Lower leg skin (tissue), 4 donors: ENCODE data around the gene CMIP. TPM values are rescaled to one million over a fixed set of nuclear protein-coding genes. Genes with fewer than 3 reads are reported as not detected.

Experiments used
- DNase-seq, 2 donors: peaks; one replicate each; pipeline ENCODE4 v3.0.0-alpha.2; 2019; ENCODE audit warnings: low spot score in 2 of 2
- H3K4me3 ChIP-seq: fragments of 200-600 bp; sonication (generic); 2 replicates; pipeline ENCODE4 v1.5.1; 2017; ENCODE audit warnings: mild to moderate bottlenecking, low read depth; ENCODE audit not compliant: poor library complexity, severe bottlenecking
- POLR2A ChIP-seq, 2 donors: fragments of 450-650 bp; IDR thresholded peaks; one replicate each; pipeline ENCODE4 v1.6.1; 2016 to 2017; ENCODE audit warnings: antibody characterized with exemption in 2 of 2, mild to moderate bottlenecking in 1 of 2, moderate library complexity in 1 of 2
- WGBS, 2 donors: methylation state at CpG; one replicate each; pipeline ENCODE4 v1.1.5; 2018; 5-methylcytosine and 5-hydroxymethylcytosine counted together
- intact Hi-C: fragments of 100-400 bp; cut with DNase I; formaldehyde crosslinking; loops from one replicate; pipeline ENCODE4 v1.15.0; 2023; ENCODE audit warnings: low total_unique reads
- total RNA-seq, 4 donors: library from RNA; depleted of rRNA; stranded (reverse); fragments of >200 nt; gene quantifications; one replicate each; pipeline ENCODE4 v1.1.0, GENCODE V29; 2016
- TF ChIP-seq, protein P1 (sequence below), 3 donors: fragments of 450-650 bp; IDR thresholded peaks; one replicate each; pipeline ENCODE4 v1.5.1; 2016; ENCODE audit warnings: antibody characterized with exemption in 3 of 3, mild to moderate bottlenecking in 3 of 3, moderate library complexity in 2 of 3

The CMIP gene
- total RNA-seq, 4 donors from 2014 or later: 53.7 to 115 (median 77.4) TPM

DNA sequence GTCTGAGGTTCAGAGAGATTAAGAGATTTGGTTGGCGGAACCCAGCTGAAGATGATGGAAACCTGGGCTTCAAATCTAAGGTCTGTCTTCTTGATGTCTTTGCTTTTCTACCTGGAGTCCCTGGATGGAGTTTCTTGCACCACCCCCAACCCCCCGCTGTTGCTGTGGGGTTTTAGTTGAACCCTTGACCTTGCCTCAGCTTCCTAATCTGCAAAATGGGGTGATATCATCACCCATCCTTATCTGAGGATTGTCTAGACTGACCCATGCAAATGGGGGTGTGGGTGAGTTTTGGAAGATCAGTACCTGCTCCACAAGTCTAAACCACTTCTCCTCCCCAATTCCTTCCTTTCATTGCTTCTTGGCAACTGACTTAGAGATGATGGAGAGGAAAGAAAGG is 9.0 kb upstream of the CMIP start:
- DNase-seq: no peak
- WGBS, 2 donors: 86 to 93% methylated on average over 2 of the region's 2 CpGs
- intact Hi-C loops: loop anchor here (10.0 kb wide), 1 partner anchor 209 kb away; no protein-coding TSS in a partner anchor

DNA sequence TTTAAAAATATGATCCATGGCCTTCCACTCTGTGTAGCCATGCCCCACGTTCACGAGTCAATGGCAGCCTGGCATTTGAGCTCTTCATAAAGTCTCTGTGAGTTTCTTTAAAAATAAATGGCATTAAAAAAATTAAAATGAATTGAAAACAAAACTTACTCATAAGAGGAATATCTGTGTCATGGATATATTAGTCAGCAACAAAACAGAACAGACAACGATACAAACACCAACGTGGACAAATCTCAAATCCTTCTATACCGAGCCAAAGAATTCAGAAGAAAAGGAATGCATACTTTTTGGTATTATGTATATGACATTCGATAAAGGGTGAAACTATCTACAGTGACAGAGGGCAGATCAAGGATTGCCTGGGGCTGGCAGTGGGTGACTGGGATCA is 8.2 kb upstream of the CMIP start:
- TF ChIP-seq POLR2A (IDR thresholded peaks at IDR 0.05): no peak
- TF ChIP-seq, protein P1, sequence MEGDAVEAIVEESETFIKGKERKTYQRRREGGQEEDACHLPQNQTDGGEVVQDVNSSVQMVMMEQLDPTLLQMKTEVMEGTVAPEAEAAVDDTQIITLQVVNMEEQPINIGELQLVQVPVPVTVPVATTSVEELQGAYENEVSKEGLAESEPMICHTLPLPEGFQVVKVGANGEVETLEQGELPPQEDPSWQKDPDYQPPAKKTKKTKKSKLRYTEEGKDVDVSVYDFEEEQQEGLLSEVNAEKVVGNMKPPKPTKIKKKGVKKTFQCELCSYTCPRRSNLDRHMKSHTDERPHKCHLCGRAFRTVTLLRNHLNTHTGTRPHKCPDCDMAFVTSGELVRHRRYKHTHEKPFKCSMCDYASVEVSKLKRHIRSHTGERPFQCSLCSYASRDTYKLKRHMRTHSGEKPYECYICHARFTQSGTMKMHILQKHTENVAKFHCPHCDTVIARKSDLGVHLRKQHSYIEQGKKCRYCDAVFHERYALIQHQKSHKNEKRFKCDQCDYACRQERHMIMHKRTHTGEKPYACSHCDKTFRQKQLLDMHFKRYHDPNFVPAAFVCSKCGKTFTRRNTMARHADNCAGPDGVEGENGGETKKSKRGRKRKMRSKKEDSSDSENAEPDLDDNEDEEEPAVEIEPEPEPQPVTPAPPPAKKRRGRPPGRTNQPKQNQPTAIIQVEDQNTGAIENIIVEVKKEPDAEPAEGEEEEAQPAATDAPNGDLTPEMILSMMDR (IDR thresholded peaks at IDR 0.05): no peak
- DNase-seq: no peak
- no peak overlapping the region for H3K4me3 ChIP-seq
- intact Hi-C loops: loop anchor here (10.0 kb wide), 1 partner anchor 208 kb away; no protein-coding TSS in a partner anchor
- WGBS, 2 donors: 86 to 88% methylated on average over 6 of the region's 6 CpGs

More for the DNA sequence above, 9.0 kb upstream of the CMIP start:
- TF ChIP-seq, protein P1 (IDR thresholded peaks at IDR 0.05): no peak
- no peak for TF ChIP-seq POLR2A (IDR thresholded peaks at IDR 0.05)
- H3K4me3 ChIP-seq: no peak overlapping the region

DNA sequence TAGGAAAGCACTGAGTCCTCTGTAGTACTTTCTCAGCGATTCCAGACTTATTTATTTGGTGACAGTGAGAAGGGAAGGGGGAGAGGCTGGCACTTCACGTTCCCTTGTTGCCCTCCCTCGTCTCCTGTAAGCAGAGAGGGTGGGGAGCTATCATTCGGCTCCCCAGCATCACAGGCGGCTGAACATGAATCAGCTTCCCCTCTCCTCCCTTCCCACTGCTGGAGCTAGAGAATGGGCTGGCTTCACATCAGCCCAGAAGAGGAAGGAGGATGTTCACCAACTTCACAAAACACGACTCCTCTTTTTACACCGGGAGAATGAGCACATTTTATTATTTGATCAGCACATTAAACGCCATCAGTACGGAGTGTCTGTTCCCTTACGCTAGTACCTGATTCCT is 6.7 kb upstream of the CMIP start:
- DNase-seq: no peak
- intact Hi-C loops: loop anchor here (10.0 kb wide), 1 partner anchor 207 kb away; no protein-coding TSS in a partner anchor
- TF ChIP-seq POLR2A (IDR thresholded peaks at IDR 0.05): no peak
- TF ChIP-seq, protein P1 (IDR thresholded peaks at IDR 0.05): no peak
- no peak overlapping the region for H3K4me3 ChIP-seq
- 48% methylated on average over 10 of the region's 10 CpGs for WGBS, 2 donors

DNA sequence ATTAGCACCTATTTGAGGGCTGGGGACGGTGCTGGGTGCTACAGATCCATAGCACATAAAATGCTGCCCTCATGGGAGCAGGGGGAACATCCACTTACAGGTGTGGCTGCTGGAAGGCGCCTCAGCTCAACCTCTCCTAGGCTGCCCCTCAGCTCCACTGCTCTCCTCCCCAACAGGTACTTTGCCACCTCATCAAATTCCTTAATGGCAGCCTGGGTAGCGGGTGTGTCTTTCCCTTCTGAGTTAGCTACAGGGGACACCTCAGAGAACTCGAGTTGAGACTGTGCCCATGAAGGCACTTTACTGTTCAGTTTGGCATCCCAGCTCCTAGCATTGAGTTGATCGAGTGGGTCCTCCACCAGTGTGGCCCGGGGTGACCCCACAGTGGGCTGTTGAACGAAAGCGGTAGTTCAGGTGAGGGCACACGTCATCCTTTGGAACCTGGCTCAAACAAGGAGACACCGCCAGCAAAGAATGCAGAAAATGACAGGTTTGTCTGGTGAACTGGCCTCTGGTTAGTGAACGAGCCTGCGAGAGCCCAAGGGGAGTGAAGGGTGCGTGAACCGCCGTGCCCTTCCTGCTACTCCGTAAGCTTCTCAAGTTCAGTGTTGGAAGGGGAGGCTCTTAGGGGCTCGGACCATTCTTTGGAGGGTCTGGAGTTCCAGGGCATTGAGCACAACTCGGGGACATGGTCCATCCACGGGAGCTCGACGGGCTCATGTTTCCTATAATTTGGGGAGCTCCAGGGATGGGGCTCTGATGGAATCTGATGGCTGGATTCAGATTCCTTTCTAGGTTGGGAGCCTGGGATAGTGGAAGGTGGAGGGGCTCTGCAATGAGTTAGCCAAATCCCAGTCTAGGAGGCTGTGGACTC is 3.5 kb upstream of the CMIP start:
- TF ChIP-seq, protein P1 (IDR thresholded peaks at IDR 0.05): no peak
- TF ChIP-seq POLR2A (IDR thresholded peaks at IDR 0.05): no peak
- no peak overlapping the region for H3K4me3 ChIP-seq
- no peak for DNase-seq
- intact Hi-C loops: no loop called here
- WGBS, 2 donors: 64 to 71% methylated on average over 20 to 21 of the region's 21 CpGs

DNA sequence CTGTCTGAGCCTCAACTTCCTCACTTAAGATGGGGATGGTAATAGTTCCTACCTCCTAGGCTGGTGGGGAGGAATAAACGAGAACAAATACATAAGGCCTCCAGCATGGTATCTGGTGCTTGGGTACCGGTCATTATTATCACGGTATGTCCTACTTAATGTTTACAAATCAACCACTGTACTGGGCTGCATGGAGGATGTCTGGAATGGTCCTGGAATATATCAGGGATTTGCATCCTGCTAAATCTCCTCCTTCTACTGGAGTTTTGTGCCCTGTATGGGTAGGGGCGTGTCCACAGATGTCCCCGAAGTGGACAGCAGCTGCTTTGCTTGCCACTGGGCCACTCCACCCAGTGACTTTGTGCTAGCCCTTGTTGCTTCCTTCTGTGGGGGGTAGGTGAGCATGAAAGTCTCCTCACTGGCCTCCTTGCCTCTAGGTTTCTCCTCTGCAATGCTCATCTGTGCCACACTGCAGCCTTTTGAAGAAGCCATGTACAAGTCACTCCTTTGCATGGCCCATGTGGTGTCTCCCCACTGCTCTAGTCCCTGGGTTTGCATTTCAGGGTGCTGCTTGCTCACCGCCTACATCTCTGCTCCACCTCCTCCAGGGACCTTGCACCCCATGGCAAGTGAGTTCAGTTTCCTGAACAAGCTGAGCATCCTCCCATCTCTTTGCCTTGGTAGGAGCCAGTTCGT is 2.2 kb upstream of the CMIP start:
- intact Hi-C loops: no loop called here
- TF ChIP-seq, protein P1 (IDR thresholded peaks at IDR 0.05): no peak
- no peak for TF ChIP-seq POLR2A (IDR thresholded peaks at IDR 0.05)
- H3K4me3 ChIP-seq: no peak overlapping the region
- 70 to 75% methylated on average over 7 of the region's 7 CpGs for WGBS, 2 donors
- DNase-seq: no peak
